Globus pallidus (tissue), 1 donor: ENCODE data around the gene PRR15L.
"Not testable (repeated sequence)": the region's sequence is repeated elsewhere in the genome, so short reads cannot be mapped to it uniquely, and the experiment has no call there.

Experiments used
- DNase-seq: peaks from one replicate; pipeline ENCODE4 v3.0.0-alpha.2; 2015; ENCODE audit warnings: low spot score

PRR15L gene

GRCh38 chr17:47957591-47958490, at the start of gene PRR15L:
Gene PRR15L (minus strand): TSS chr17:47957883. CDS start chr17:47953234, 4,649 bp downstream.
- no peak for DNase-seq

GRCh38 chr17:48006936-48007709, 49.4 kb upstream of the PRR15L start:
- DNase-seq = no peak

- DNase-seq = no peak
Observed at GRCh38 chr17:48004983-48005382, 47.3 kb upstream of the PRR15L start.

GRCh38 chr17:48003417-48004151, 45.9 kb upstream of the PRR15L start:
- DNase-seq = no peak

- no peak for DNase-seq
Observed at GRCh38 chr17:48002916-48003416, 45.3 kb upstream of the PRR15L start.

- no peak for DNase-seq
Observed at GRCh38 chr17:48002266-48002915, 44.7 kb upstream of the PRR15L start.

GRCh38 chr17:48001657-48002056, 44.0 kb upstream of the PRR15L start:
- DNase-seq = not testable (repeated sequence)

- DNase-seq = no peak
Observed at GRCh38 chr17:48001197-48001596, 43.5 kb upstream of the PRR15L start.

- no peak for DNase-seq
Observed at GRCh38 chr17:47999582-47999981, 41.9 kb upstream of the PRR15L start.

- DNase-seq = no peak
Observed at GRCh38 chr17:47998044-47998443, 40.4 kb upstream of the PRR15L start.

GRCh38 chr17:47997586-47997985, 39.9 kb upstream of the PRR15L start:
- no peak for DNase-seq

- no peak for DNase-seq
Observed at GRCh38 chr17:47996201-47996600, 38.5 kb upstream of the PRR15L start.

GRCh38 chr17:47995241-47995935, 37.7 kb upstream of the PRR15L start:
- no peak for DNase-seq

GRCh38 chr17:47994724-47995123, 37.0 kb upstream of the PRR15L start:
- DNase-seq = no peak

GRCh38 chr17:47993964-47994363, 36.3 kb upstream of the PRR15L start:
- DNase-seq = no peak

GRCh38 chr17:47993031-47993564, 35.4 kb upstream of the PRR15L start:
- no peak for DNase-seq

GRCh38 chr17:47992216-47992615, 34.5 kb upstream of the PRR15L start:
- no peak for DNase-seq

- no peak for DNase-seq
Observed at GRCh38 chr17:47990962-47991731, 33.5 kb upstream of the PRR15L start.

- no peak for DNase-seq
Observed at GRCh38 chr17:47989700-47990099, 32.0 kb upstream of the PRR15L start.

- DNase-seq = no peak
Observed at GRCh38 chr17:47989159-47989558, 31.5 kb upstream of the PRR15L start.
